Bronchial epithelial cell (primary cell): ENCODE measurements around the gene PCBP4. TPM values are rescaled to one million over a fixed set of nuclear protein-coding genes. Genes with fewer than 3 reads are reported as not detected.

Experiments used
- DNase-seq: peaks from one replicate; pipeline ENCODE4 v3.0.0-alpha.2; 2010; ENCODE audit warnings: low read depth
- FAIRE-seq: peaks from 2 replicates; lab custom pipeline; 2011; peaks lifted over from hg19 to GRCh38; lab: Jason Lieb, UNC
- H3K27me3 ChIP-seq: 2 replicates; pipeline ENCODE4 v1.5.1; 2011; ENCODE audit warnings: low read length; ENCODE audit not compliant: control insufficient read depth, insufficient read depth
- H3K36me3 ChIP-seq: 2 replicates; pipeline ENCODE4 v1.5.1; 2011; ENCODE audit warnings: low read length; ENCODE audit not compliant: control insufficient read depth, insufficient read depth
- H3K4me3 ChIP-seq: 2 replicates; pipeline ENCODE4 v1.5.1; 2011; ENCODE audit warnings: mild to moderate bottlenecking, low read depth, low read length, control low read depth
- CTCF ChIP-seq: IDR thresholded peaks from 2 replicates; pipeline ENCODE4 v1.5.1; 2011; ENCODE audit warnings: mild to moderate bottlenecking, moderate library complexity, low read length, control low read depth, inconsistent platforms; ENCODE audit not compliant: insufficient read depth, severe bottlenecking
- total RNA-seq: library from RNA; depleted of rRNA; stranded (reverse); fragments of >200 nt; gene quantifications from 2 replicates; pipeline ENCODE4 v1.2.1, GENCODE V29; 2014

Gene PCBP4
- total RNA-seq, 1 donor from 2014 or later, result 15.3 TPM

GRCh38 chr3:51988286-51989146 is 21.3 kb upstream of the PCBP4 start:
- Histone ChIP-seq H3K4me3 (no peak overlapping the region), H3K27me3 (no peaks in the 10 kb centered on the region), H3K36me3 (peaks cover 10% of the 10 kb centered on the region)
- no peak for DNase-seq
- no peak for FAIRE-seq
- no peak for TF ChIP-seq CTCF

- no peak for TF ChIP-seq CTCF
- no peak for DNase-seq
- no peak for FAIRE-seq
- Histone ChIP-seq H3K4me3 (no peak overlapping the region), H3K36me3 (peaks cover 6% of the 10 kb centered on the region), H3K27me3 (no peaks in the 10 kb centered on the region)
These were observed 20.3 kb upstream of the PCBP4 start for GRCh38 chr3:51987568-51987967.

GRCh38 chr3:51986010-51986947 is 19.0 kb upstream of the PCBP4 start:
- TF ChIP-seq CTCF, result no peak
- Histone ChIP-seq H3K36me3 (peaks cover 3% of the 10 kb centered on the region), H3K4me3 (no peak overlapping the region), H3K27me3 (no peaks in the 10 kb centered on the region)
- DNase-seq (no peak), FAIRE-seq (no peak)

GRCh38 chr3:51985063-51985462 is 17.8 kb upstream of the PCBP4 start:
- no peak for FAIRE-seq
- H3K4me3 ChIP-seq, result no peak overlapping the region
- TF ChIP-seq CTCF, result no peak

GRCh38 chr3:51984269-51984647 is 17.0 kb upstream of the PCBP4 start:
- H3K27me3 ChIP-seq, result no peaks in the 10 kb centered on the region
- no peak for TF ChIP-seq CTCF
- H3K4me3 ChIP-seq, result no peak overlapping the region
- peaks cover 3% of the 10 kb centered on the region for H3K36me3 ChIP-seq
- no peak for DNase-seq
- no peak for FAIRE-seq

More at GRCh38 chr3:51985063-51985462, 17.8 kb upstream of the PCBP4 start:
- DNase-seq, result no peak
- Histone ChIP-seq H3K27me3 (no peaks in the 10 kb centered on the region), H3K36me3 (peaks cover 3% of the 10 kb centered on the region)
